A204.1 (cell line): ENCODE data around the gene IDE.
"Not testable (repeated sequence)": the region's sequence is repeated elsewhere in the genome, so short reads cannot be mapped to it uniquely, and the experiment has no call there.

Experiments used
- FAIRE-seq: peaks from 2 replicates; lab custom pipeline; 2012; peaks lifted over from hg19 to GRCh38; lab: Jason Lieb, UNC

The IDE gene

GRCh38 chr10:92419740-92420545 is 153.9 kb downstream of the IDE start:
- no peak for FAIRE-seq

- FAIRE-seq = no peak
Observed at GRCh38 chr10:92418891-92419290, 155.0 kb downstream of the IDE start.

- FAIRE-seq = no peak
Observed at GRCh38 chr10:92418221-92418620, 155.7 kb downstream of the IDE start.

DNA sequence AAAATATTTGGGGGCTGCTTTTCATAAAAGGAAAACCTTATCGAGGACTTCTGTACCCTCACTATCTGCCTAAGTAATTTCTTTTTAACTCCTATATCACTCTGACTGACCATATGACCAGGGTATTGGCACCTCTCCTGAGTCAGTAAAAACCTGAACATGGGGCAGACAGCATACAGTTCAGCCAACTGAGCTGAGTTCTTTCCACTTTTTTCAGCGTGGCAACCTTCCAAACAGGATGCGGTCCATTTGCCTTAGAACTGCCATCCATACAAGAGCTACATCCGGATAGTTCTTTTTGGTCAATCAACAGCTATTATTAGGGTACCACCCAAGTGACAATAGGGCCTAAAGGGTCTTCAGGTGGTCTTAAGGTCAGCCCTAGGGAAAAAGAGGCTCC is 160.4 kb downstream of the IDE start:
- FAIRE-seq = no peak

DNA sequence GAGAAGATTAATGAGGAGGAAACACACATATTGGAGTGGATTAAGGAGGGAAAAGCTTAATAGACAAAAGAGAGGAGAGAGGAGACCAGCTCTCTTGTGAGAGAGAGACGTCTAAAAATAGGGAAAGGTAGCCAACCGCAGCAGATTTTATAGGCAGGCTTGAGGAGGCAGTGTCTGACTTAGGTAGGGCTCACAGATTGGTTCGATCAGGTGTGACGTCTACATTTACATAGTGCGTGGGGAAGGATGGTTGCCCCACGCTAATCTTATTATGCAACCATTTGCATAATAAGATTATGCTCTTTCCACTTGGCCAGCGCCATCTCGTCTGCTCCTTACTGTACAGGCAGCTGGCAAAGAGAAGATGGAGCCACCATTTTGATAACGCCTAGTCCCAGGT is 160.9 kb downstream of the IDE start:
- FAIRE-seq = no peak

- no peak for FAIRE-seq
Observed at GRCh38 chr10:92411406-92411805, 162.5 kb downstream of the IDE start.

GRCh38 chr10:92410501-92410900 is 163.4 kb downstream of the IDE start:
- no peak for FAIRE-seq

GRCh38 chr10:92408017-92408361 is 165.9 kb downstream of the IDE start:
- no peak for FAIRE-seq

GRCh38 chr10:92407305-92408016 is 166.4 kb downstream of the IDE start:
- FAIRE-seq = no peak

- no peak for FAIRE-seq
Observed at GRCh38 chr10:92405419-92405924, 168.4 kb downstream of the IDE start.

- FAIRE-seq = no peak
Observed at GRCh38 chr10:92404612-92405418, 169.1 kb downstream of the IDE start.

DNA sequence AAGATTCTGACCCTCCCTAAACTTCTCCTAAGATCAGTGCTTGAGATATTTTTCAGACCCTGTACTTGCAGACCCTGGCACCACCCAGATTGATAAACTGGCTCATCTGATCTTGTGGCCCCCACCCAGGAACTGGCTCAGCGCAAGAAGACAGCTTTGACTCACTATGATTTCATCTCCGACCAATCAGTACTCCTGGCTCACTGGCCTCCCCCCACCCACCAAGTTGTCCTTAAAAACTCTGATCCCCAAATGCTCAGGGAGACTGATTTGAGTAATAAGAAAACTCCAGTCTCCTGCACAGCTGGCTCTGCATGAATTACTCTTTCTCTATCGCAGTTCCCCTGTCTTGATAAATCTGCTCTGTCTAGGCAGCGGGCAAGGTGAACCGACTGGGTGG is 171.7 kb downstream of the IDE start:
- FAIRE-seq = not testable (repeated sequence)
